ENCODE data around the gene TSHZ1. TPM values are rescaled to one million over a fixed set of nuclear protein-coding genes. Genes with fewer than 3 reads are reported as not detected.

The TSHZ1 gene
- polyA plus RNA-seq, 1 of the 3 experiments (the other 2 are of a cell fraction), result 2.6 TPM

- no peaks in the 10 kb centered on the region for H3K27me3 ChIP-seq (ENCODE audit: insufficient read depth)
- no peak overlapping the region for H3K27ac ChIP-seq (ENCODE audit: low read depth in 2 of 2, low read length in 1 of 2)
- H3K4me3 ChIP-seq (ENCODE audit: low read depth in 2 of 2, low read length in 1 of 2), result no peak overlapping the region
- no peak overlapping the region for H3K9ac ChIP-seq
- H3K79me2 ChIP-seq (ENCODE audit: insufficient read depth), result no peaks in the 10 kb centered on the region
- H3K9me2 ChIP-seq, result no peaks in the 10 kb centered on the region
- WGBS (ENCODE audit: low lambda C conversion rate), result 94% methylated on average over 12 of the region's 12 CpGs
- H3K9me3 ChIP-seq, result no peaks in the 10 kb centered on the region
- H3K4me2 ChIP-seq, result no peak overlapping the region
- ChIA-PET POLR2A (no interaction called here), CTCF (interaction anchor here (1.2 kb wide), 1 partner anchor 9 kb away, joined by 3 read pairs; no protein-coding TSS in a partner anchor)
- H4K20me1 ChIP-seq (ENCODE audit: insufficient read depth), result no peaks in the 10 kb centered on the region
- H2AFZ ChIP-seq (ENCODE audit: low read depth), result no peak overlapping the region
- H3F3A ChIP-seq (replicated peaks; ENCODE audit: insufficient read depth), result no peaks in the 10 kb centered on the region
- no peak for DNase-seq
- H3K4me1 ChIP-seq (ENCODE audit: control insufficient read depth in 1 of 2, insufficient read depth in 2 of 2, low read depth in 1 of 2, low read length in 1 of 2), result peaks cover 0 to 13% of the 10 kb centered on the region in 2 experiments; a peak in 1 of 4 replicates
- TF ChIP-seq CHD2 (IDR thresholded peaks at IDR 0.05; ENCODE audit: low read length, partially characterized antibody) (no peak), ELF1 (IDR thresholded peaks at IDR 0.05) (no peak), CTCF (IDR thresholded peaks at IDR 0.05) (no peak), TEAD4 (IDR thresholded peaks at IDR 0.05; ENCODE audit: borderline replicate concordance, insufficient read depth) (no peak), NRF1 (IDR thresholded peaks at IDR 0.05; ENCODE audit: low read depth, low read length) (no peak), RAD21 (IDR thresholded peaks at IDR 0.05; ENCODE audit: low read length) (no peak), EP300 (IDR thresholded peaks at IDR 0.05; ENCODE audit: borderline replicate concordance in 1 of 2, low read depth in 1 of 2, low read length in 1 of 2) (no peak), TAF1 (IDR thresholded peaks at IDR 0.05; ENCODE audit: borderline replicate concordance, low read depth, low read length) (no peak), RCOR1 (IDR thresholded peaks at IDR 0.05; ENCODE audit: low read length) (no peak), ZBTB33 (IDR thresholded peaks at IDR 0.05; ENCODE audit: borderline replicate concordance, low read depth) (no peak), NFIC (IDR thresholded peaks at IDR 0.05; ENCODE audit: borderline replicate concordance) (no peak), FOSL2 (IDR thresholded peaks at IDR 0.05; ENCODE audit: borderline replicate concordance, low read depth) (no peak), POLR2AphosphoS5 (IDR thresholded peaks at IDR 0.05; ENCODE audit: low read depth, low read length) (no peak), JUND (IDR thresholded peaks at IDR 0.05) (no peak), EZH2phosphoT487 (IDR thresholded peaks at IDR 0.05; ENCODE audit: borderline replicate concordance, low read depth) (no peak), SIN3A (IDR thresholded peaks at IDR 0.05; ENCODE audit: borderline replicate concordance, low read depth, low read length) (no peak), FOXM1 (IDR thresholded peaks at IDR 0.05; ENCODE audit: low read depth) (no peak), MAX (IDR thresholded peaks at IDR 0.05; ENCODE audit: low read depth) (no peak)
- H3K36me3 ChIP-seq (replicated peaks in 1 of 2; ENCODE audit: control insufficient read depth in 1 of 2, insufficient read depth in 2 of 2, low read length in 1 of 2), result no peaks in the 10 kb centered on the region
Measured at GRCh38 chr18:75234901-75235300, 24.3 kb downstream of the TSHZ1 start.

All from SK-N-SH (cell line).